ENCODE measurements around the gene IMP4.
A peak's percentile ranks its signal among the peaks of the same experiment; 100 is the strongest.

Gene IMP4

GRCh38 chr2:130358420-130359350 is 16.0 kb downstream of the IMP4 start:
- no peak for DNase-seq

- no peak for DNase-seq
Measured at GRCh38 chr2:130359466-130359865, 16.8 kb downstream of the IMP4 start.

- no peak for DNase-seq
Measured at GRCh38 chr2:130363479-130363878, 20.8 kb downstream of the IMP4 start.

DNA sequence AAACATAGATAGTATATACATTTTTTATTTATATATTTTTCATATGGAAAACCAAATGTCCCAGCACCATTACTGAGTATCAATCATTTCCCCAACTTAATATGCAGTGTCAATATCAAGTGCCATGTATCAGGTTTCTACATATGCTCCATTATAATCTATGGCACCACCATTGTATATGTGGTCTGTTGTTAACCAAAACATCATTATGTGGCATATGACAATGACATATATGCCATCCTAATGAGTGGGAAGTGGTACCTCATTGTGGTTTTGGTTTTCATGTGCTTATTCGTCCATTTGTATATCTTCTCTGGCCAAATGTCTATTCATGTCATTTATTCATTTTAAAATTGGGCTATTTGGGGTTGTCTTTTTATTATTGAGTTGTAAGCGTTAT is 22.4 kb downstream of the IMP4 start:
- DNase-seq, result no peak

DNA sequence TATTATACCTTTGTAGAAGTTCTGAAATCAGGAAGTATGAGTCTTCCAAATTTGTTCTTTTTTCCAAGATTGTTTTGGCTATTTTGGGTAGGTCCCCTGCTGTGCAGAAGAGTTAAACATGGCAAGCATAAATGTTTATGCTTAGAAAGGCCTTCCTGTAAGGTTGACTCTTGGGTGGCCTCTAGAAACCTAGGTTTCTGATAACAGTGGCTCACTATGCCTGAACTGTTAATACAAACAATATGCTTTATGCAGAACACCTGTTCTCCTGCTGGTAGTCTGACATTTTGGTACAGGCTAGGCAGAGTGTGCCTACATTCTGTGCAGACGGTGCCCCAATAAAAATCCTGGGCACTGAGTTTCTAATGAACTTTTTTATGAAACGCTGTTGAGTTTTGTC is 23.3 kb downstream of the IMP4 start:
- DNase-seq, result no peak

- no peak for DNase-seq
Measured at GRCh38 chr2:130366720-130367119, 24.0 kb downstream of the IMP4 start.

DNA sequence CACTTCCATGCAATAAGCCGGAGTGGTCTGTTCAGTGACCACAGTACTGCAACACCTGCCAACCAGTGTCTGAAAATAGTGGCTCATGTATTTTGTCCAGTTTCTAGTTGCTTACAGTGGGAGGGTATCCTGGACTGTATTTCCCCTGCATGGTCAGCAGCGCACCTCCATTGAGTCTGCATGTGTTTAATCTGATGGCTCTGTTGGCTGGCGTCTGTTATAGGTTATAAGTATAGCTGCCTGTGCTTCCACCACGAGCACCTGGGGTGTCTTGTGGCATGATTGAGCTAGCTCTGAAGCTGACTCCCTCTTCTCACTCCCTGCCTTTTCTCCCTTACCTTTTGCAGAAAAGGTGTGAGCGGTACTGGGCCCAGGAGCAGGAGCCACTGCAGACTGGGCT is 26.1 kb downstream of the IMP4 start:
- DNase-seq, result no peak

DNA sequence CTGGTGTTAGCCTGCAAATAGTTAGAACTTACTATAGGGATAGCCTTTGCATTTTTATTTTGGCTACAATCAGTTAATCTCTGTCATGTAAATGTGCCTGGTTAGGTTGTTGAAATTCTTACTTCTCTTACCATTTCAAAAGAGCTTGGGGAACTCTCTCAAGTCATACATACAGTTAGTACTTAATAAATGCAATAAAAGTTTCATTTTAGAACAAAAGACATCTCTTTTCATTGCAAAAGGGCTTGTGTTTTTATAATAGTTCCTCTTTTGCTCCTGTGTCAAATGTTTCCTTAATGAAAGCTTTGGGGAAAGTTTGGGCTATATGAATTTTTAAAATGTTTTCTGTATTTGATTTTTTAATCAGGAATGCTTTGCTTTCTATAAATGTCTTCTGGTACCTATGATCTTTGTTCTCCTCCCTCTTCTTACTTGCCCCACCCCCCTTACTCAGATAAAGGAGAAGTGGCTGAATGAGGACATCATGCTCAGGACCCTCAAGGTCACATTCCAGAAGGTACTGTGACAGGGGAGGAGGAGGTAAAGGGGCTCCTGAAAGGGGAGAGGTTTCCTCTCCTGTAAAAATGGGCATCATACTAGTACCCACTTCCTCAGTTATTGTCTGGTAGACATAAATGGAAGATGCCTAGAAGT is 26.7 kb downstream of the IMP4 start:
- no peak for DNase-seq

DNA sequence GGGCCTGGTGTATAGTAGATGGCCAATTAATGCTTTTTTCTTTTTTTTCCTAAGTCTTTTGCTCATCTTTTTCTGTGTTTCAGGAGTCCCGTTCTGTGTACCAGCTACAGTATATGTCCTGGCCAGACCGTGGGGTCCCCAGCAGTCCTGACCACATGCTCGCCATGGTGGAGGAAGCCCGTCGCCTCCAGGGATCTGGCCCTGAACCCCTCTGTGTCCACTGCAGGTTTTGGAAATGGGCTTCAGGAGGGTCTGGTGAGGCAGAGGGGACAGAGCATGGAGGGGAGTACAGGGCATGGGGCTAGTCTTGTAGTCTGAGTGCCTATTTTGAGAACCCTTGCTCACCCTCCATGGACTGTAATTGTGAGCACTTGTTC is 27.3 kb downstream of the IMP4 start:
- DNase-seq, result no peak

GRCh38 chr2:130370490-130370889 is 27.8 kb downstream of the IMP4 start:
- no peak for DNase-seq

DNA sequence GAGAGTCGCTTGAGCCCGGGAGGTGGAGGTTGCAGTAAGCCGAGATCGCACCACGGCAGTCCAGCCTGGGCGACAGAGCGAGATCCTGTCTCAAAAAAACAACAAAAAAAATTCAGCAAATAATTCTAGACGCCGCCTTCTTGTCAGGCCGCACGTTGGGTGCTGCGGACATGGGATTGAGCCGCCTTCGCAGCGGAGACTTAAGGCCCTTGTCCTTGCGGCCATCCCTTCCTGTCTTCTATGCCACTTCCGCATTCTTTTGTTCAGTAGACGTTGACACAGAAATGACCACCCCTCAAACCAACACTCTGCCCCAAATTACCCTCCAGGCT is 29.0 kb downstream of the IMP4 start:
- DNase-seq, result peak; percentile 76

- peak; percentile 88 for DNase-seq
Measured at GRCh38 chr2:130372055-130372832, 29.5 kb downstream of the IMP4 start.

GRCh38 chr2:130372833-130373807 is 30.4 kb downstream of the IMP4 start:
- no peak for DNase-seq

- DNase-seq, result no peak
Measured at GRCh38 chr2:130373808-130374365, 31.2 kb downstream of the IMP4 start.

DNA sequence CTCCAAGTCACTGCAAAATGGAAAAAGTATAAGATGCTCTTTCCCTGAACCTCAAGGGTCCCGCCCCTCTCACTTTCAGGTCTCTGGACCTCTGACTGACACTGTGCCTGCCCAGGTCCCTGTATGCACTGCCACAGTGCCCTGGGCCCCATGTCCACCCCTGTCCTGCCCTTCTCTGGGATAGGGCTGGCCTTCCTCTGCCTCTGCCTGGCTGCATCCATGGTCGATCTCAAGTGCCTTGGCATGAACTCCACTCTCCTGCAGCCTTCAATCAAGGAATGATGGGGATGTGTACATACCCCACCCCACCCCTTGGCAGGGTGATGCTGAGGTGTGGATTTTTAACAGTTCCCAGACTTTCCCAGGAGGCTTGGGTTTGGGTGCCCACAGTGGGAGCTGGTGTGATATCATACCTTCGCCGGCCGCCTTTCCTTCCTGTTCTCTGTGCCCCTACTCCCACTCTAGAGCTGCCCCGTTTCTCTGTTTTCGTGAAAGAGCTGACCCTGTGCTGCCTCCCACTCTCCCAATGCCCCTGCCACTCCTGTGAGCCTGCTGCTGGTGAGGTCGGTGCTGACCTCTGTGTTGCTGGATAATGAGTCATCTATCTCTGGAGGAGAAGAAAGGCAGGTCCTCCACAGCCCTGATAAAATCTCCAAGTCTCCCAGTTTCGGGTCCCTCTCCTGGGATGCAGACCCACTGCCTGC is 32.0 kb downstream of the IMP4 start:
- DNase-seq, result no peak

DNA sequence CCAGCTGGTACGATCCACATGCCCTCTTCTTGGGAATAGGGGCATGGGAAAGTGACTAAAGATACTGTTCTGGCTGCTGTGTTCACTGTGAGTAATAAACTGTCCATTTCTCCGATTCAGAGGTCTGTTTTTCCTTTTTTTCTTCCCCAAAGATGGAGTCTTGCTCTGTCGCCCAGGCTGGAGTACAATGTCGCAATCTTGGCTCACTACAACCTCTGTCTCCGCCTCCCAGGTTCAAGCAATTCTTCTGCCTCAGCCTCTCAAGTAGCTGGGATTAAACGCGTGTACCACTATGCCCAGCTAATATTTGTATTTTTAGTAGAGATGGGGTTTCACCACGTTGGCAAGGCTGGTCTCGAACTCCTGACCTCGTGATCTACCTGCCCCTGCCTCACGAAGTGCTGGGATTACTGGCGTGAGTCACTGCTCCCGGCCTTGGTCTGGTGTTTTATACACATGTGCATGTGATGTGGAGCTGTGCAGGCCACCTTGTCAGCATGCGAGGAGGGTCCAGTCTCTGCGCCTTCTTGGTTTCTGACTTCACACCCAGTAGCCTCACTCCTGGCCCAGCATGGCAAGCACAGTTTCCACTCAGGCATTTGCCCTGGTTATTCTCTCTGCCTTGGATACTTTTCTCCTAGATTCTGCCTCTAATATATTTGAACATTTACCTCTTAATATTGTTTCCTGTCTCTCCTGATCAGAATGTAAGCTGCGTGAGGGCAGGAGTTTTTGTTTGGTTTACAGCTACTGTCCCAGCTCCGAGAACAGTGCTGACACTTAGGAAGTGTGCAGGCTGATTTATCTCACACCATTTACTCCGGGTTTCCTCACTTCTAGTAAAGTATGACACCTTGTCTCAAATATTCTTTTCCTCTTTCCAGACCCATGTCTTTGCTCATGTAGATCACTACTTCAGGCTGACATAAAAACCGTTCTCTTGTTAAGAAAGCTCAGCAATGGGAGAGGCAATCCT is 32.9 kb downstream of the IMP4 start:
- DNase-seq, result no peak

DNA sequence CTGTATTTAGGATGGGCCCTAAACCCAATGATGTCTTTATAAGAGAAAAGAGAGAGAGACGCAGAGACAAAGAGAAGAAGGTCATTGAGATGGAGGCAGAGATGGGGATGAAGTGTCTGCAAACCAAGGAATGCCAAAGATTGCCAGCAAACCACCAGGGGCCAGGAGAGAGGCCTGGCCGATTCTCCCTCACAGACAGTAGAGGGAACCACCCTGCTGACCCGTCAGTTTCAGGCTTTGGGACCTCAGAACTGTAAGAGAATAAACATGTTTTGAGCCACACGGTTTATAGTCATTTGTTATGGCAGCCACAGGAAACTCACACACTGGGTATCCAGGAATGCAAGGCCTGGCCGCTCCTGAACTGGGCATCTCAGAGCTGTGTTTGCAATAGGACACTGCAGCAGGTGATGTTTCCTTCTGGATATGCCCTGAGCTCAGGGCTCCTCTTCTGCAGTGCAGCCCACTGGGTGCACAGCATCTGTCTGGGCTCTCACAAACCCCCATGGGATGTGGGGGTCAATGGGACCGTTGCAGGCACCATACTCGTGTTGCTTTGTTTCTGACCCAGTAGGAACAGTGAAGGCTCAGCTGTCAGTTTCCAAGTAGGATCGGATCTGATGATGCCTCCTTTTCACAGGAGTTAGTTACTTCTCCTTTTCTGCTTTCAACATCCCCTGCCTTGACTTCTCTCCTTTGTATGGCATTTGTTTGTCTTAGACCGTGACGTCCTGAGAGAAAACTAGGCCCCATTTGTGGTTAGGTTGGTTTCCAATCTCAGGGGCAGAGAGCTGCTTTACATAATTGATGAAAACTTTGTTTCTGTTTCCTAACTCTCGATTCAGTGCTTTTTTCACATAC is 34.0 kb downstream of the IMP4 start:
- DNase-seq, result no peak

DNA sequence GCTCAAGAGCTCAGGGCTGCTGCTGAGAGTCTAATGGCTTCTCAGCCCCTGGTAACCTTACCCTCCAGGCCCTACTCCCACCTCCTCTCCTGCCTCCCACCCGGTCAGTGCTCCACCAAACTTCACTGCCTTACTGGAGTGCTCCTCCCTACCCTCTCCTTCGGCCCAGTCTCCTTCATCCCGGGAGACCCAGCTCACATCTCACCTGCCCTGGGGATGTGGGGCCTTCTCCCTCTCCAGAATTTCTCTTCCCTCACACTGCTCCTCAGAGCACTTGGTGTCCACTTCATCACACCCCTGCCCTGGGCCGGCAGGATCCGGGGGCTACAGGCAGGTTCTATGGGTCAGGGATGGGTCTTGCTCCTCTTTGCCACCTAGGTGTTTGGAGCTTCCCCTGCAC is 34.8 kb downstream of the IMP4 start:
- DNase-seq, result no peak

- DNase-seq, result no peak
Measured at GRCh38 chr2:130378206-130378897, 35.7 kb downstream of the IMP4 start.

Measured in NCI-H2227 treated with DMSO at 0.1 percent for 48 hours (cell line).